GM19193 (cell line): ENCODE measurements around the gene TMEM233.

Experiments used
- POLR2A ChIP-seq: IDR thresholded peaks from 4 replicates; pipeline ENCODE4 v1.6.1; 2011; ENCODE audit not compliant: insufficient read depth, insufficient read length; ENCODE audit errors: extremely low read depth

Gene TMEM233

GRCh38 chr12:119598159-119598558 is 4.6 kb downstream of the TMEM233 start:
- no peak for TF ChIP-seq POLR2A

- TF ChIP-seq POLR2A = no peak
Observed at GRCh38 chr12:119601877-119602733, 8.5 kb downstream of the TMEM233 start.

DNA sequence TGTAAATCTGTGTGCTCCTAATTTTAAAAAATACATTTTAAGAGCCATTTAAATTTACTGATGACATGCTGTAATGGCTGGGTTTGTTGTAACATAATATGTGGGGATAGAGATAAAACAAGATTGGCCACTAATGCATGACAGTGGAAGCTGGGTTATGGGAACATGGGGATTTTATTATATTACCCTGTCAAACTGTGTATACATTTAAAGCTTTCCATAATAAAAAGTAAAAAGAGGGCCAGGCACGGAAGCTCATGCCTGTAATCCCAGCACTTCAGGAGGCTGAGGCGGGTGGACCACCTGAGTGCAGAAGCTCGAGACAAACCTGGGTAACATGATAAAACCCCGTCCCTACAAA is 9.1 kb downstream of the TMEM233 start:
- TF ChIP-seq POLR2A = no peak

- TF ChIP-seq POLR2A = no peak
Observed at GRCh38 chr12:119603767-119604166, 10.2 kb downstream of the TMEM233 start.

DNA sequence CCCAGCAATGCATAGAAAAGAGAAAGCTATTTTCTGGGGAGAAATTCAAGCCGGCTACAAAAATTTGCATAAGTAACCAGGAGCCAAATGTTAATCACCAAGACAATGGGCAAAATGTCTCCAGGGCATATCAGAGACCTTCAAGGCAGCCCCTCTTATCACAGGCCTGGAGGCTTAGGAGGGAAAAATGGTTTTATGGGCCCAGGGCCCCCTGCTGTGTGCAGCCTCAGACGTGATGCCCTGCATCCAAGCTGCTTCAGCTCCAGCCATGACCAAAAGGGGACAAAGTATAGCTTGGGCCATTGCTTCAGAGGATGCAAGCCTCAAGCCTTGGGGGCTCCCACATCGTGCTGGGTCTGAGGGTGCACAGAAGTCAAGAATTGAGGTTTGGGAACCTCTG is 15.8 kb downstream of the TMEM233 start:
- no peak for TF ChIP-seq POLR2A

- no peak for TF ChIP-seq POLR2A
Observed at GRCh38 chr12:119613319-119613936, 19.9 kb downstream of the TMEM233 start.

DNA sequence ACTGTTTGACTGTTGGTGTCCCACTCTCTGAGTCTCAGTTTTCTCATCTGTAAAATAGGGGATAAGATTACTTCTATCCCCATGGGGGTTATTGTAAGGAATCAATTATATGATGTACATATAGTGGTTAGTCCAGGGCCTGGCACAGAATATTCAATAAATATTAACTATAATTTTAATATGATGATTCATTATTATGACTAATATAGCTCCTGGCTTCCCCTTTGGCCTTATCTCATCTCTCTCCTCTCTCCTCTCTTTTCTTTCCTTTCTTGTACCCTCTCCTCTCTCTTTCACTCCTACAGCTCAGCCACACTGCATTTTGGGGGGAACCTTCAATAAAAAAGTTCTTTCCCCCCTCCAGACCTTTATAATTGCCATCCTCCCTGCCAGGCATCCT is 21.1 kb downstream of the TMEM233 start:
- TF ChIP-seq POLR2A = no peak

GRCh38 chr12:119615518-119616475 is 22.2 kb downstream of the TMEM233 start:
- TF ChIP-seq POLR2A = no peak

- TF ChIP-seq POLR2A = no peak
Observed at GRCh38 chr12:119620490-119620889, 26.9 kb downstream of the TMEM233 start.

DNA sequence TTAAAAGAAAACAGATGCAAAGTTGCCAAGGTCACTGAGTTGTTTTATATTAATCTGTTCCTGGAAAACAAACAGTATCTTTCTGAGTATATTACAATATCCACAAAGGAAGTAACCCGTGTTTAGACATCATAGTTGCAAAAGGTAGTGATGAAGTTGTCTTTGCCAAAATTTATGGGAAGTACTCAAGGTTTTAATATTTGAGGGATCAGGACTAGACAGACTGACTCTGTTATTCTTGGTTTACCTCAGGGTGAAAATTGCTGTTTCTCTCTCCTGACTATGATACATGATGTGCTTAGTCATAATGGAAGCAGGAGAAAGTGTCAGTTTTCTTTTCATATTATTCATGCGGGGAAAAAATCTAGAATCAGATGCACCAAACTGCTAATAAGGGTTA is 28.3 kb downstream of the TMEM233 start:
- no peak for TF ChIP-seq POLR2A

- TF ChIP-seq POLR2A = no peak
Observed at GRCh38 chr12:119624966-119625365, 31.4 kb downstream of the TMEM233 start.

GRCh38 chr12:119627019-119627643 is 33.6 kb downstream of the TMEM233 start:
- TF ChIP-seq POLR2A = no peak

- TF ChIP-seq POLR2A = no peak
Observed at GRCh38 chr12:119627686-119628085, 34.1 kb downstream of the TMEM233 start.

GRCh38 chr12:119630223-119630780 is 36.7 kb downstream of the TMEM233 start:
- TF ChIP-seq POLR2A = no peak
